DOHH2 (cell line): ENCODE data around the gene B4GALNT1.
"Not testable (repeated sequence)": the region's sequence is repeated elsewhere in the genome, so short reads cannot be mapped to it uniquely, and the experiment has no call there.

ENCODE experiments used
- H3F3A ChIP-seq: fragments of 200-600 bp; sonication (generic), shearing (Covaris generic); 2 replicates; pipeline ENCODE4 v1.6.0; 2016; ENCODE audit warnings: antibody characterized with exemption, mild to moderate bottlenecking; ENCODE audit not compliant: control insufficient read depth, insufficient read depth
- H3K27ac ChIP-seq: fragments of 200-600 bp; sonication (generic); 2 replicates; pipeline ENCODE4 v1.5.1; 2014; ENCODE audit warnings: low read depth, mild to moderate bottlenecking, low read length, moderate library complexity
- H3K27me3 ChIP-seq: fragments of 200-600 bp; sonication (generic); 2 replicates; pipeline ENCODE4 v1.6.1; 2014; ENCODE audit warnings: mild to moderate bottlenecking, low read length, mixed read lengths; ENCODE audit not compliant: control insufficient read depth
- H3K36me3 ChIP-seq: fragments of 200-600 bp; sonication (generic); 2 replicates; pipeline ENCODE4 v1.6.1; 2014; ENCODE audit warnings: mild to moderate bottlenecking, low read length, moderate library complexity, mixed read lengths; ENCODE audit not compliant: control insufficient read depth
- H3K4me1 ChIP-seq: fragments of 200-600 bp; sonication (generic); 2 replicates; pipeline ENCODE4 v1.6.1; 2014; ENCODE audit warnings: mild to moderate bottlenecking, low read length, mixed read lengths; ENCODE audit not compliant: control insufficient read depth
- H3K4me2 ChIP-seq: fragments of 200-600 bp; sonication (generic); 2 replicates; pipeline ENCODE4 v1.6.0; 2014; ENCODE audit warnings: mild to moderate bottlenecking, low read length, moderate library complexity
- H3K4me3 ChIP-seq: fragments of 200-600 bp; sonication (generic); 2 replicates; pipeline ENCODE4 v1.5.1; 2014; ENCODE audit warnings: mild to moderate bottlenecking, low read length, mixed read lengths
- H3K79me2 ChIP-seq: fragments of 200-600 bp; sonication (generic); 2 replicates; pipeline ENCODE4 v1.6.1; 2014; ENCODE audit warnings: mild to moderate bottlenecking, low read length, mixed read lengths; ENCODE audit not compliant: control insufficient read depth
- H3K9me2 ChIP-seq: fragments of 200-600 bp; sonication (generic); replicated peaks from 2 replicates; pipeline ENCODE4 v1.6.1; 2014; ENCODE audit warnings: mild to moderate bottlenecking, low read length, mixed read lengths; ENCODE audit not compliant: control insufficient read depth
- H3K9me3 ChIP-seq: fragments of 200-600 bp; sonication (generic); 2 replicates; pipeline ENCODE4 v1.6.1; 2014; ENCODE audit warnings: antibody characterized with exemption, low read length, mixed read lengths; ENCODE audit not compliant: control insufficient read depth, insufficient read depth
- H4K20me1 ChIP-seq: fragments of 200-600 bp; sonication (generic); 2 replicates; pipeline ENCODE4 v1.6.0; 2014; ENCODE audit warnings: low read depth, mild to moderate bottlenecking, antibody characterized with exemption, low read length, moderate library complexity; ENCODE audit not compliant: control insufficient read depth, insufficient read depth
- EZH2phosphoT487 ChIP-seq: fragments of 200-600 bp; sonication (generic); IDR thresholded peaks from 2 replicates; pipeline ENCODE4 v1.6.1; 2017; ENCODE audit warnings: borderline replicate concordance, mild to moderate bottlenecking, antibody characterized with exemption, low read length, moderate library complexity, mixed read lengths
- TF ChIP-seq, protein P1 (sequence below): fragments of 200-600 bp; sonication (generic); IDR thresholded peaks from one replicate; pipeline ENCODE4 v1.5.1; 2014; ENCODE audit warnings: antibody characterized with exemption, mild to moderate bottlenecking, low read depth, low read length; ENCODE audit not compliant: poor library complexity, severe bottlenecking

The B4GALNT1 gene

GRCh38 chr12:57672801-57673200, 39.8 kb upstream of the B4GALNT1 start:
- H3K9me3 ChIP-seq, result no peaks in the 10 kb centered on the region
- no peak overlapping the region for H3K4me2 ChIP-seq
- no peaks in the 10 kb centered on the region for H3K36me3 ChIP-seq
- H3K27me3 ChIP-seq, result no peaks in the 10 kb centered on the region
- no peaks in the 10 kb centered on the region for H4K20me1 ChIP-seq
- H3F3A ChIP-seq, result no peaks in the 10 kb centered on the region
- no peak overlapping the region for H3K4me3 ChIP-seq
- no peaks in the 10 kb centered on the region for H3K4me1 ChIP-seq
- no peaks in the 10 kb centered on the region for H3K9me2 ChIP-seq
- H3K27ac ChIP-seq, result no peak overlapping the region
- no peaks in the 10 kb centered on the region for H3K79me2 ChIP-seq
- TF ChIP-seq, protein P1, sequence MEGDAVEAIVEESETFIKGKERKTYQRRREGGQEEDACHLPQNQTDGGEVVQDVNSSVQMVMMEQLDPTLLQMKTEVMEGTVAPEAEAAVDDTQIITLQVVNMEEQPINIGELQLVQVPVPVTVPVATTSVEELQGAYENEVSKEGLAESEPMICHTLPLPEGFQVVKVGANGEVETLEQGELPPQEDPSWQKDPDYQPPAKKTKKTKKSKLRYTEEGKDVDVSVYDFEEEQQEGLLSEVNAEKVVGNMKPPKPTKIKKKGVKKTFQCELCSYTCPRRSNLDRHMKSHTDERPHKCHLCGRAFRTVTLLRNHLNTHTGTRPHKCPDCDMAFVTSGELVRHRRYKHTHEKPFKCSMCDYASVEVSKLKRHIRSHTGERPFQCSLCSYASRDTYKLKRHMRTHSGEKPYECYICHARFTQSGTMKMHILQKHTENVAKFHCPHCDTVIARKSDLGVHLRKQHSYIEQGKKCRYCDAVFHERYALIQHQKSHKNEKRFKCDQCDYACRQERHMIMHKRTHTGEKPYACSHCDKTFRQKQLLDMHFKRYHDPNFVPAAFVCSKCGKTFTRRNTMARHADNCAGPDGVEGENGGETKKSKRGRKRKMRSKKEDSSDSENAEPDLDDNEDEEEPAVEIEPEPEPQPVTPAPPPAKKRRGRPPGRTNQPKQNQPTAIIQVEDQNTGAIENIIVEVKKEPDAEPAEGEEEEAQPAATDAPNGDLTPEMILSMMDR, result no peak
- TF ChIP-seq EZH2phosphoT487, result no peak

GRCh38 chr12:57671811-57672210, 38.8 kb upstream of the B4GALNT1 start:
- not testable (repeated sequence) for H3K36me3 ChIP-seq, H3K79me2 ChIP-seq, H3F3A ChIP-seq, H4K20me1 ChIP-seq, H3K4me1 ChIP-seq, H3K27ac ChIP-seq, H3K4me2 ChIP-seq, H3K9me2 ChIP-seq, H3K27me3 ChIP-seq, H3K9me3 ChIP-seq, H3K4me3 ChIP-seq

DNA sequence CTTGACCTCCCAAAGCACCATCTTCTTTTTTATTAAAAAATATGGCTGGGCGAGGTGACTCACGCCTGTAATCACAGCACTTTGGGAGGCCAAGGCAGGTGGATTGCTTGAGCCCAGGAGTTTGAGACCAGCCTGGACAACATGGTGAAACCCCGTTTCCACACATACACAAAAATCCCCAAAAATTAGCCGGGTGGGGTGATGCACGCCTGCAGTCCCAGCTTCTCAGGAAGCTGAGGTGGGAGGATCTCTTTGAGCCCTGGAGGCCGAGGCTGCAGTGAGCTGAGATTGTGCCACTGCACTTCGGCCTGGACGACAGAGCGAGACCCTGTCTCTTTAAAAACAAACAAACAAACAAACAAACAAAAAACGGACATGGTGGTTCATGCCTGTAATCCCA, 36.7 kb upstream of the B4GALNT1 start:
- not testable (repeated sequence) for H3F3A ChIP-seq, H4K20me1 ChIP-seq, H3K4me3 ChIP-seq, H3K9me3 ChIP-seq, H3K4me1 ChIP-seq, H3K27me3 ChIP-seq, H3K36me3 ChIP-seq, H3K9me2 ChIP-seq, H3K79me2 ChIP-seq, H3K4me2 ChIP-seq, H3K27ac ChIP-seq

DNA sequence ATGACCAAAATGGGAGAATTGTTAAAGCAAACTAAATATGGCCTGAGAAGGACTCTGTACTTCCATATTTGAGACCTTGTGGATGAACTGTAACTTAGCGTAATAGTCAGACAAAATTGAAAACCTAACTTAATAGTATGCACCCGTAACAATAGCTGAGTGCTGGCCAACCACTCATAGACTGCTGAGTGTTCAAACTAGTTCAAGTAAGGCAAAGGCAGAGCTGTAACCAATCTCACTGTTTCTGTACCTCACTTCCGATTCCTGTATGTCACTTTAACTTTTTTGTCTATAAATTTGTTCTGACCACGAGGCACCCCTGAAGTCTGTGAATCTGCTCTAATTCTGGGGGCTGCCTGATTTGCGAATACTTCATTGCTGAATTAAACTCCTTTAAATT, 33.9 kb upstream of the B4GALNT1 start:
- Histone ChIP-seq H3F3A (no peaks in the 10 kb centered on the region), H3K9me3 (no peaks in the 10 kb centered on the region), H3K27me3 (no peaks in the 10 kb centered on the region), H3K4me1 (no peaks in the 10 kb centered on the region), H3K4me3 (no peak overlapping the region), H3K9me2 (no peaks in the 10 kb centered on the region), H3K27ac (no peak overlapping the region), H4K20me1 (no peaks in the 10 kb centered on the region), H3K36me3 (no peaks in the 10 kb centered on the region), H3K4me2 (no peak overlapping the region), H3K79me2 (no peaks in the 10 kb centered on the region)
- TF ChIP-seq, protein P1, result no peak
- TF ChIP-seq EZH2phosphoT487, result no peak

GRCh38 chr12:57665066-57665820, 32.2 kb upstream of the B4GALNT1 start:
- H3K36me3 ChIP-seq, H3F3A ChIP-seq, H4K20me1 ChIP-seq, H3K4me2 ChIP-seq, H3K9me2 ChIP-seq, H3K27ac ChIP-seq, H3K79me2 ChIP-seq, H3K9me3 ChIP-seq, H3K27me3 ChIP-seq, H3K4me1 ChIP-seq, H3K4me3 ChIP-seq: not testable (repeated sequence)
